RCC 7860 (cell line): ENCODE results near the gene PARD6A.

Source experiments
- DNase-seq: peaks from one replicate; pipeline ENCODE4 v3.0.0-alpha.2; 2015; ENCODE audit warnings: low spot score
- FAIRE-seq: peaks from 2 replicates; lab custom pipeline; 2012; peaks lifted over from hg19 to GRCh38; lab: Jason Lieb, UNC

Gene PARD6A

GRCh38 chr16:67653128-67653788 is 7.5 kb upstream of the PARD6A start:
- peak; percentile 6 for DNase-seq

GRCh38 chr16:67653789-67654402 is 6.9 kb upstream of the PARD6A start:
- DNase-seq = no peak
- no peak for FAIRE-seq

More at GRCh38 chr16:67653128-67653788, 7.5 kb upstream of the PARD6A start:
- no peak for FAIRE-seq

- FAIRE-seq = no peak
- no peak for DNase-seq
Measured at GRCh38 chr16:67654403-67654911, 6.3 kb upstream of the PARD6A start.

- no peak for FAIRE-seq
- no peak for DNase-seq
Measured at GRCh38 chr16:67655363-67655762, 5.4 kb upstream of the PARD6A start.

GRCh38 chr16:67656344-67657016 is 4.3 kb upstream of the PARD6A start:
- DNase-seq (no peak), FAIRE-seq (no peak)

- FAIRE-seq (no peak), DNase-seq (no peak)
Measured at GRCh38 chr16:67657017-67657608, 3.6 kb upstream of the PARD6A start.

DNA sequence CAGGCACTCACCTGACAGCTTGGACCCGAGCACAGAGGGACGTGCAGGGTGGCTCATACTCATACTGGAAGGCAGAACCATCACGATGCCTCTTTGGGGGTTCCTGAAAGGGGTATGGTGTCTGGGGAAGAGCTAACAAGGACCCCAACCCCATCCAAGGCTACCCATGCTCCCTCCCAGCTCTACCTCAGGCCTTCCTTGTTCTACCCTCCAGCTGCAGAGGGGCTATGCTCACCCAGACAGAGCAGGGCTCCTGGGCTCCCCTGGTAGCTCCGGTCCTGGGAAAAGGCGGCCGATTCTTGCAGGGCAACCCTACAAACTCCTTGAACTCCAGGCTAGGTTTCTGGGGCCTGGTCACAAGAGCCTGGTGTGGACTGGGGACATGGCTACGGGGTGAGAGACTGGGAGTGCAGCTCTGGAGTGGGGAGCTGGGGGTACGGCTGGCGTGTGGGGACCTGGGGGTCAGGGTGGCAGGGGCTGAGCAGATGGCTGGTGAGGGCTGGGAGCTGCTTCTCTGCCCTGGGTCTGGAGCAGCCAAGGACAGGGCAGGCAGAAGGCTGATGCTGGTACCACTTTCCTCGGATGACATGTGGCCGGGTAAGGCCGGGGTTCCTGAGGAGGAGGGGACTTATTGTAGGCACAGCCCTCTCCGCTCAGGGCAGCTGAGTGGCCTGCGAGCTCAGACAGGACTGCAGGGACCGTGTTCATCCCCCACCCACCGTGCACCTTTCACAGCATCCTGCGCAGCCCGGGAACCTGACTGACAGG is 2.8 kb upstream of the PARD6A start:
- no peak for FAIRE-seq
- no peak for DNase-seq

DNA sequence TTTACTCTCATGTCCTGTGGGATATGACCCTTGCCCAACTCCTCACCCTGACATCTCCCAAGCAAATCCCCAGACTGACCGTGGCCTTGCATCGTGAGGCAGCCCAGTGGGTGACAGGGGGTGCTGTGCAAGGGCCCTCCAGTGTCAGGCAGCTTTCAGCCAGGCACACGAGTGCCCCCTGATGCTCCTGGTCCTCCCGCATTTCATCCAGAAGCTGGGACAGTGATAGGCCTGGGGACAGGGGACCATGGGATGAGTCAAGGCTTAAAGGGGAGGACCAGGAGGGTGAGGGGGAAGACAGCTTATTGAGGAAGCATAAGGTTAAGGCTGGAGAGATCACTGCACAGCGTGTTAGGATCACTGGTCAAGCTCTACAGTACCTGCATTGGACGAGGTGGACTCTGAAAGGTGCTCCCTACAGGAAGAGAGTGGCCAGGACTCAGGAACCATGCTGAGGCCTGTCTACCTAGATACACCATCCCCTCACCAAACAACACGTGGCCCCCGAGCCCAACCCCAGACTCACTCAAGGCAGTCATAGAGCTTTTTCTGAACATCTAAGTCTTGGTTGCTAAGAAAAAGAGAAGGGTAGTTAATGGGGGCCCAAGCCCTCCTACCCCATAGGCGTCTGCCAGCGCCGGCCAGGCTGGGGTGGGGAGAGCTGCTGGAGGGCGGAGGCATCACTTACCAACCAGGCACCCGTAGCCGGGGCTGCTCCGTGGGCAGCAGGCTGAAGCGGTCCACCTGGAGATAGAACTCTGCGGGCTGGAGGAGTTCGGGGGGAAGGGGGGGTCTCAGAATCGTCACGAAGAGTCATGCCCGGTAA is 1.7 kb upstream of the PARD6A start:
- no peak for DNase-seq
- no peak for FAIRE-seq

GRCh38 chr16:67659675-67660563 is 841 bp upstream of the PARD6A start, which contains the start of gene ACD:
ACD (minus strand) TSS chr16:67660260; CDS start chr16:67660220, 40 bp downstream.
- DNase-seq (peak; percentile 81), FAIRE-seq (no peak)

GRCh38 chr16:67661101-67661761 is 471 bp downstream of the PARD6A start:
- FAIRE-seq = no peak
- no peak for DNase-seq

DNA sequence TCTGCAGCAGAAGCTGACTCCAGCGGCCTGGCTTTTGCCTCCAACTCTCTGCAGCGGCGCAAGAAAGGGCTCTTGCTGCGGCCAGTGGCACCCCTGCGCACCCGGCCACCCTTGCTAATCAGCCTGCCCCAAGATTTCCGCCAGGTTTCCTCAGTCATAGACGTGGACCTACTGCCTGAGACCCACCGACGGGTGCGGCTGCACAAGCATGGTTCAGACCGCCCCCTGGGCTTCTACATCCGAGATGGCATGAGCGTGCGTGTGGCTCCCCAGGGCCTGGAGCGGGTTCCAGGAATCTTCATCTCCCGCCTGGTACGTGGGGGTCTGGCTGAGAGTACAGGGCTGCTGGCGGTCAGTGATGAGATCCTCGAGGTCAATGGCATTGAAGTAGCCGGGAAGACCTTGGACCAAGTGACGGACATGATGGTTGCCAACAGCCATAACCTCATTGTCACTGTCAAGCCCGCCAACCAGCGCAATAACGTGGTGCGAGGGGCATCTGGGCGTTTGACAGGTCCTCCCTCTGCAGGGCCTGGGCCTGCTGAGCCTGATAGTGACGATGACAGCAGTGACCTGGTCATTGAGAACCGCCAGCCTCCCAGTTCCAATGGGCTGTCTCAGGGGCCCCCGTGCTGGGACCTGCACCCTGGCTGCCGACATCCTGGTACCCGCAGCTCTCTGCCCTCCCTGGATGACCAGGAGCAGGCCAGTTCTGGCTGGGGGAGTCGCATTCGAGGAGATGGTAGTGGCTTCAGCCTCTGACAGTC is 1.3 kb downstream of the PARD6A start:
- FAIRE-seq (no peak), DNase-seq (no peak)

GRCh38 chr16:67662653-67663010 is 1.9 kb downstream of the PARD6A start:
- FAIRE-seq (no peak), DNase-seq (no peak)

- DNase-seq (no peak), FAIRE-seq (no peak)
Measured at GRCh38 chr16:67663151-67663876, 2.6 kb downstream of the PARD6A start.

DNA sequence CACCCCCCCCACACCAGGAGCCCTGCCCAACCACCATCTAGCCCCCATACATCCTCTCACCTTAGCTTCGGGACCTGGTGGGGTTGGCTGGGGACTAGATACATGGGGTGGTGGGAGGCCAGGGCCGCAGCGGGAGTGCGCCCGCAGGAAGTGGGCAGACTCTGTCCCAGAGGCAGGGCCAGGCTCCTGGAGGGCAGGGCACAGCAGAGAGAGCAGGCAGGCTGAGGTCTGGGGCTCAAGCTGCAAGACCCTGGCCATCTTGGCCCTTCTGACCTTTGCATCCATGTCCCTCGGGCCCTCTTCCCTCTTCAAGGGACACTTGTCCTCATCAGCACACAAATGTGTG is 3.1 kb downstream of the PARD6A start:
- FAIRE-seq = no peak
- no peak for DNase-seq

GRCh38 chr16:67664258-67664657 is 3.5 kb downstream of the PARD6A start:
- DNase-seq (no peak), FAIRE-seq (no peak)

- no peak for FAIRE-seq
- DNase-seq = no peak
Measured at GRCh38 chr16:67664871-67665270, 4.1 kb downstream of the PARD6A start.

DNA sequence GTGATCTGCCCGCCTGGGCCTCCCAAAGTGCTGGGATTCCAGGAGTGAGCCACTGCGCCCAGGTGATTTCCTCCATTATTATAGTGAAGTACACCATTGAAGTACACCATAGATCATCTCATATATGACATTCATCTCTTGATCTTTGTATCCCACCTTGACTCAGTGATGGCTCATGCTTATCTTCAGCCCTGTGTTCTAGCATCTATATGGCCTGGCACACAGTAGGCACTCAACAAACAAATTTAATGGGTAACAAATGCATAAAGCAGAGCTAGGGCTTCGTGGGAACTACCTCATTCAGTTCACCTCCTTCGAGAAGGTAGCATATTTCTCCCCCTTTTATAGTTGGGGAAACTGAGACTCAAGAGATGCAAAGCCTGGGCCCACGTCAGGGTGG is 4.8 kb downstream of the PARD6A start:
- DNase-seq = no peak
- FAIRE-seq = no peak
